Hepatocyte (in vitro differentiated cells): ENCODE measurements around the gene ATP13A3.

Experiments
- EZH2 ChIP-seq: fragments of 200-600 bp; sonication (generic); IDR thresholded peaks from 2 replicates; pipeline ENCODE4 v1.6.1; 2016; ENCODE audit warnings: antibody characterized with exemption, mild to moderate bottlenecking, borderline replicate concordance
- TF ChIP-seq, protein P1 (sequence below): fragments of 200-600 bp; sonication (generic); IDR thresholded peaks from 2 replicates; pipeline ENCODE4 v1.5.1; 2016; ENCODE audit warnings: antibody characterized with exemption, mild to moderate bottlenecking; ENCODE audit not compliant: poor library complexity

DNA sequence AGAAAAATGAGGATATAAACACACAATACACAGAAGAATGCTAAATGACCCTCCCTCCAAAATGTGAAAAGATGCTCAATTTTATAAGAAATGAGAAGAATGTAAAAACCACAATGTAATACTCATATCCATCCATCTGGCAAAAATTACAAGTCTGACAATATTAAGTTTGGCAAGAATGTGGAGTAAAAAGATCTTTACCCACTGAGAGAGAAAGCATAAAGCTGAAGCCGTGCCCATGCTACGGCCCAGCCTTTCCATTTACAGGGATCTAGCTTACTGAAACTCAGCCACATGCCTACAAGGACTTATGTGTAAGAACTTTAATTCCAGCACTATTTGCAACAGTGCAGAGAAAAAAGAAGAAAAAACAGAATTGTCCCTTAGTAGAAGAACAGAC is 42.9 kb downstream of the ATP13A3 start:
- TF ChIP-seq, protein P1, sequence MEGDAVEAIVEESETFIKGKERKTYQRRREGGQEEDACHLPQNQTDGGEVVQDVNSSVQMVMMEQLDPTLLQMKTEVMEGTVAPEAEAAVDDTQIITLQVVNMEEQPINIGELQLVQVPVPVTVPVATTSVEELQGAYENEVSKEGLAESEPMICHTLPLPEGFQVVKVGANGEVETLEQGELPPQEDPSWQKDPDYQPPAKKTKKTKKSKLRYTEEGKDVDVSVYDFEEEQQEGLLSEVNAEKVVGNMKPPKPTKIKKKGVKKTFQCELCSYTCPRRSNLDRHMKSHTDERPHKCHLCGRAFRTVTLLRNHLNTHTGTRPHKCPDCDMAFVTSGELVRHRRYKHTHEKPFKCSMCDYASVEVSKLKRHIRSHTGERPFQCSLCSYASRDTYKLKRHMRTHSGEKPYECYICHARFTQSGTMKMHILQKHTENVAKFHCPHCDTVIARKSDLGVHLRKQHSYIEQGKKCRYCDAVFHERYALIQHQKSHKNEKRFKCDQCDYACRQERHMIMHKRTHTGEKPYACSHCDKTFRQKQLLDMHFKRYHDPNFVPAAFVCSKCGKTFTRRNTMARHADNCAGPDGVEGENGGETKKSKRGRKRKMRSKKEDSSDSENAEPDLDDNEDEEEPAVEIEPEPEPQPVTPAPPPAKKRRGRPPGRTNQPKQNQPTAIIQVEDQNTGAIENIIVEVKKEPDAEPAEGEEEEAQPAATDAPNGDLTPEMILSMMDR = no peak
- TF ChIP-seq EZH2 = no peak
